Left renal cortex interstitium (tissue), 4 donors: ENCODE results near the gene SKAP2. TPM values are rescaled to one million over a fixed set of nuclear protein-coding genes. Genes with fewer than 3 reads are reported as not detected.

ENCODE experiments used
- DNase-seq, 4 donors: peaks; one replicate each; pipeline ENCODE4 v3.0.0-alpha.2; 2013; ENCODE audit warnings: low read depth in 4 of 4, low spot score in 2 of 4, missing footprints in 1 of 4
- polyA plus RNA-seq, 4 donors: library from polyadenylated mRNA; unstranded; fragments of 120-200 nt; gene quantifications; one replicate each; pipeline ENCODE4 v1.2.1, GENCODE V29; 2013; ENCODE audit not compliant: insufficient read length in 4 of 4

SKAP2 gene
- polyA plus RNA-seq, 4 donors, result 20.4 to 28.1 (median 25.6) TPM

DNA sequence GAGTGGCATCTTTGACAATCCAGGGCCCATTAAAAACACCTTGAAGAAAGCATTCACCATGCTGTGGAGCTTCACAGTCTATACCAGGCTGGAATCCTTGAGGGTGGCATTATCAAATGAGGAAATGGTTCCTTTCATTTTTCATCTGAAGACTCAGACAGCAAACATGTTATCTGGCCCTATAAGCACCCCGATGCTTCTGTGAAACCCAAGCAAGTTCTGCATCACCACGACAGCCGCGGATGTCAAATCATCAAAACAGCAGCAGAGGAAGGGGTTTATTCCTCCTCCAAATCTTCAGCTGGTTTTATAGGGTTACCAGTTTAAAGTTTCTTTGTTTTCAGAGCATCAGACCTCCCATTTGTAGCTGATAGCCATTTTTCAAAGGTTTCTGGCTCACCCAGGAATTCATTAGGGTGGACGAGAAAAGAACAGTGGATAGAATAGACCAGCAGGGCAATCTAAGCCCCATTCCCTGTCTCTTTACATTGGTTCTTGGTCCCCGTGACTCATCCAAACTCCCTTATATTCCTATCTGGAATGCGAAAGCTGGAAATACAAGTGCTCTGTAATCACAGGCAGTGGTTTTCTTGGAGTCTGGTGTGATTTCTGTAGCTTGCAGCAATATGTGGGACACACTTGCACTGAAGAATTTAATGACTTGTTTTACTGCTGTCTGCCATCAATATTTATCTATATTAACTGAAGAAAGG is 217.9 kb downstream of the SKAP2 start:
- DNase-seq, result no peak

DNA sequence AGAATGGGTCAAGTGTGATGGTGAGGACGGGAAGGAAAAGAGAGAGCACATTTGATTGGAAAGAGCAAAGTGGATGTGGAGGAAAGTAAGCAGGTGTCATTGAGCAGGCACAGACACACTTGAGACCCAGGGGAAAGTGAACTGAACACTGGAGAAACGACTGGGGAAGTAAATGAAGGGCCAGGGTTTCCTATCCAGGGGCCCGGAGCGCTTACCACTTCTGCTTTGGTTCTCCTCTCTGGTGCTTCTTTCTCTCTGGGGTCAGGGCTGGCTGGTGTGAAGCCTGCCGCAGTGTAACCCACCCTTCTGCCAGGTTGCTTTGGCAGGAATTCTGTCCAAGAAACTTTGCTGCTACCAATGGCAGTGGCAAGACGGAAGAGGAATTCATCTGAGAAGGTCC is 219.3 kb downstream of the SKAP2 start:
- no peak for DNase-seq

DNA sequence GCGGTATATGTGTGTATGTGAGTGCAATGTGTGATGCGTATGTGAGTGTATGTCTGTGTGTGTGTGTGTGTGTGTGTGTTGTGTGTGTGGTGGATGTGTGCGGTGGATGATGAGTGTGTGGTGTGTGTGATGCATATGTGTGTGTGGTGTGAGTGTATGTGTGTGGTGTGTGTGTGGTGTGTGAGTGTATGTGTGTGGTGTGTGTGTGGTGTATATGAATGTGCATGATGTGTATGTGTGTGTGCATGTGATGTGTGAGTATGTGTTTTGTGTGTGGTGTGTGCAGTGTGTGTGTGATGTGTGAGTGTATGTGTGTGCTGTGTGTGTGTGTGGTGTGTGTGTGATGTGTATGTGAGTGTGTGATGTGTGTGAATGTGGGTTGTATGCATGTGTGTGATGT is 222.0 kb downstream of the SKAP2 start:
- no peak for DNase-seq

DNA sequence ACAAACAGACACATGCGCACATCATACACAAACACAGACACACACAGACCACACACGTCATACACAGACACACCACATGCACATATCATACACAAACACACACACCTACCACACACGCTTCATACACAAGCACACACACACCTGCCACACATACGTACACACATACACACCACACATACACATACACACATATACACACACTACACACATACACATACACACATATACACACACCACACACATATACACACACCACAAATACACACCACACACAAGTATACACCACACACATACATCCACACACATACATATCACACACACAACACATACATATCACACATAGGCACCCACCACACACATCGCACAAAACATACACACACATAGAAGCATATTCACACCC is 224.7 kb downstream of the SKAP2 start:
- DNase-seq, result no peak

DNA sequence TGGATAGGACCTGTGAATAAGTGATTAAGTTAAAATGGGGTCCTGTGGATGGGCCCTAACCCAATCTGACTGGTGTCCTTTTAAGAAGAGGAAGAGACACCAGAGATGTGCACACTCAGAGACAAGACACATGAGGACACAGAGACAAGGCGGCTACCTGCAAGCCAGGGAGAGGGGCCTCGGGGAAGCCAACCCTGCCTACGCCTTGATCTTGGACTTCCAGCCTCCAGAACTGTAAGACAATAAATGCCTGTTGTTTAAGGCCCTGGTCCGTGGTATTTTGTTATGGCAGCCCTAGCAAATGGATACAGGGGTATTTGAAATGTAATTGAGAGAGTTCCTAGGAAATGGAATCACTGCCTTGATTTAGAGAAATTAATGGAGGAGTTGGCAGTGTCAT is 225.3 kb downstream of the SKAP2 start:
- DNase-seq, result no peak

DNA sequence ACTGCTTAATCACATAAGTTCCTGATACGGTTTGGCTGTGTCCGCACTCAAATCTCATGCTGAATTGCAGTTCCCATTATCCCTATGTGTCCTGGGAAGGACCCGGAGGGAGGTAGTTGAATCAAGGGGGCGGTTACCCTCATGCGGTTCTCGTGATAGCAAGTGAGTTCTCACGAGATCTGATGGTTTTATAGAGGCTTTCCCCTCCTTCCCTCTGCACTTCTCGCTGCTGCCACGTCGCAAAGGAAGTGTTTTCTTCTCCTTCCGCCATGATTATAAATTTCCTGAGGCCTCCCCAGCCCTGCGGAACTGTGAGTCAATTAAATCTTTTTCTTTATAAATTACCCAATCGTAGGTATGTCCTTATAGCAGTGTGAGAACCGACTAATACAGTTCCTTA is 226.2 kb downstream of the SKAP2 start:
- no peak for DNase-seq

DNA sequence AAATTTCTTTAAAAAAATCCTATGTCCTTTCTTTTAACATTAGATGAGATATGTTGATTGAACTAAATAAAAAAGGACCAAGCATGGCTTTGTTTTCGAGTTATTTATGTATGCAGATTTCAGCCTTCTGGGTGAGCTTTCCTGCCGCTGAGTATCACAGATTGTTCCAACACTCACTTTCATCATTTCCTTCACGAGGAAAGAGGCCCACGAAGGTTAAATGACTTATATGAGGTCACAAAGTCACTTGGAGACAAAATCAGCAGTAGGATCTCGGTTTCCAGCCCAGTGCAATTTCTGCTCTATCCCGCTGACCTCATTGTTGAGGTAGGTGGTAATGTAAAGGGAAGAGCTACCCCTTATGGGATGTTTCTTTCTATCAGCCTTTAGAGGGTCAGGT is 226.8 kb downstream of the SKAP2 start:
- no peak for DNase-seq

DNA sequence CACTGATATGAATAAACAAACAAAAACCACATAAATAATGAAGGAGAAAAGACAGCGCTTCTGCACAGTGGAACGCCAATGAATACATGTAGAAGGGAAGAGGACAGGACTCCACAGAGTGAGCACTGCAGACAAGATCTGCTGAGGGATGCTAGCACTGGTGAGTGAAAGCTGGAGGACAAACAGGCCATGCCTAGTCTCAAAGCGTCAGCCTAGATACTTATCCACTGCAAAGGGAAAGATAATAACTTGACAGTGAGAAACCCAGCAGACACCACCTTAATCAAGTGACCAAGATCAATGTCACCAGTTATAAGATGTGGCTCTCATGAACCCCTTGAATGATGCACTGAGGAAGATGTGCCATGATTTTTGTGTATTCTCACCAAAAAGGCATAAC is 227.6 kb downstream of the SKAP2 start:
- no peak for DNase-seq

DNA sequence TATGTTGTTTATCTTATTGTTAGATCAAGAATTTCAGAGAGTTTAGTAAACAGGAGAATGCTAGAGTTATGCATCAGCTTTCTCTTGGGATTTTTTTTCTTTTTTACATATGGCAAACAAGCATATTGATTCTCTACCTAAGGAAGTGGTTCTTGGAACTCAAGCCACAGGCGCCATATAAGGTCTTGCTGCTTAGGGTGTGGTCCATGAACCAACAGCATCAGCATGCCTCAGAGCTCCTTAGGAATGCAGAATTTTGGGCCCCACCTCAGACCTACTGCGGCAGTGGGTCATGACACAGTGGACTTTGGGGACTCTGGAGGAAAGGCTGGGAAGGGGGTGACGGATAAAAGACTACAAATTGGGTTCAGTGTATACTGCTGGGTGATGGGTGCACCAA is 230.8 kb downstream of the SKAP2 start:
- DNase-seq, result no peak

DNA sequence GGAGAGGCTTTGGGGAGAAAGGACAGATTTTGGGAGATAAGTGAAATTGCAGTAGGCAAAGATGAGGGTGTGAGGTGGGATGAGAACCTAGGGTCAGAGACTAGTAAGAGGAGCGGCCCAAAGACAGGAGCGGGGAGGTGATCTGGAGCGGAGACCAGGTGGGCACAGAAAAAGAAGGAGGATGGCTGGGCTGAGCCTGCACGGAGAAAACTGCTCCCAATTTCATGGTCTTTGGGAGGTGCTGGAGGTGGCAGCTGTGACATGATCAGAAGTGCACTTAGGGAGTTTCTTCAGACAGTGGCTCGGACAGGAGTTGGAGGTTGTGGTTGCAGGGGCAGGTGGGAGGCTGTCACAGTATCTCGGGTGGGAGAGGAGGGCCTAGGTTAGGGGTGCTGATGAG is 232.8 kb downstream of the SKAP2 start:
- DNase-seq, result no peak

DNA sequence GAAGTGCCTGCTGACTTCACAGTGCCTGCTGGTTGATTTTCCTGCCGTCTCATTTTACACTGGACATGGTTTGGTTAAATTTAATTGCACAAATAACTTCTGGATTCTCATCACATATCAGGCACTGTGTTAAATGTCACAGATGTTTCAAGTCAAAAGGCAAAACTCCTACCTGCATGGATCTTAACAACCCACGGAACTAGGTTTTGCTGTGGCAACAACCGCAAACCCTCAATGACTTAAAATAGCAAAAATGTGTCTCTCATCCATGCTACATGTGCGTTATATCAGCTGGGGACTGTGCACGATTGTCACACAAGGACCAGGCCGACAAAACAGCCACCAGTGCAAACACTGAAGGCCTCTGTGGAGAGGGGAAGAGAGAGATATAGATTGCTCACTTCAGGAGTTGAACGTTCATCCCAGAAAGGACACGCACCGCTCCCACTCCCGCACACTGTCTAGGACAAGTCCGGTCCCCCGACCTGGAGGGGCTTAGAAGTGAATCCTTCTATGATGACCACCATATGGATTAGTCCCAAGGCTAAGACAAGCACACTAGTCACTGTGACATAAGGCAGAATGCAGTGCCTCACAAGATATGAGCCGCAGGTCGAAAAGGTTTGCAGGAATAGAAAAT is 233.3 kb downstream of the SKAP2 start:
- DNase-seq, result no peak

DNA sequence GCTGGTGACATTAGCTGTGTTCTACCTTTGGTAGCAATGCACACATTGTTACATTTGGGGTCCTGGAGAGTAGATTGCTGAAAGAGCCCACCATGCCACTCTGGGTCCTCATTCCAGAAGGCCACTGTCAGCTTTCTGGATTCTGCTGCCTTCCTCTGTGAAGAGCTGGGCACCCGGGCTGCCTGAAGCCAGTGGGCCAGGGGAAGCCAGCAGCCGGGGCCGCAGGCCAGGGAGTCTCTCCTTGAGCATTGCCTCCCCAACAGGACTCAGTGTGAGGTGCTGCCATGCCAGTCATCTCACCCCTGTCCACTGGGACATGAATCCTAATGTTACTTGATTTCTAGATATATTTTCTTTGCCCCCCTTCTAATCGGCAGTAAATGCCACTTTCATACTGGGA is 234.0 kb downstream of the SKAP2 start:
- DNase-seq, result no peak

DNA sequence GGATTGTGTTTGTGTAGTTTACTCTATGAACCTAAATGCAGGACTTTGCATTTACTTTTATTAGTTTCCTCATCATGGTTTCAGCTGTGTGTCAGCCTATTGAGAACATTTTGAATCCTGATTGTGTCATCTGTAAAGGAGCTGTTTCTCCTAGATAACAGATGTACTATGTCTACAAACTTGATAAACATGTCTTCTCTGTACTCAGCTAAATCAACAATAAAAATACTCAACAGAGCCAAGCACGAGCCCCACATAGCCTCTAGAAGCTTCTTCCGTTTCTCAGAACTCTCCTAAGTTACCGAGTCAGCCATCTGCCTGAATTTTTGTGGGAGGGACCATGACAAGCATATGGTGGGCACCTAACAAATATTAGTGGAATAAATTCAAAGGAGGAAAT is 234.7 kb downstream of the SKAP2 start:
- DNase-seq, result no peak

DNA sequence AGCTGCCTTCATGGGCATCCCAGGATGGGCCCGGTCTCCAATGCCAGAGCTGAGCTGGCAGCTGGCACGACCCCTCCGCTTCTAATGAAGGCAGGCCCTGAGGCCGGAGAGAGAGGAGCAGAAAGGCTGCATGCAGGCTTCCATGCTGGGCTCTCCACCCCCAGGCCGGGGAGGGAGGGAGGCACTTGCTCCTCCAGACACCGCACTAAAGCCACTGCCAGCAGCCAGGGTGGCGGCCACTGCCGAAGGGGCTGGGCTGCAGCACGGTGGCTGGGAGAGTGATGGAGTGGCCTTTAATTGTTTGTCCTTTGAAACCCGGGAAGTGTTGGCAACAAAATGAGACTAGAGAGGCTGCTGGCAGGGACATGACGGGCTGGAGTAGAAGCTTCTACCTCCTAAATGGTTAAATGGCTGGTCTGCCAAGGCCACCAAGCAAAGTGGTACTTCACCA is 236.5 kb downstream of the SKAP2 start:
- no peak for DNase-seq

DNA sequence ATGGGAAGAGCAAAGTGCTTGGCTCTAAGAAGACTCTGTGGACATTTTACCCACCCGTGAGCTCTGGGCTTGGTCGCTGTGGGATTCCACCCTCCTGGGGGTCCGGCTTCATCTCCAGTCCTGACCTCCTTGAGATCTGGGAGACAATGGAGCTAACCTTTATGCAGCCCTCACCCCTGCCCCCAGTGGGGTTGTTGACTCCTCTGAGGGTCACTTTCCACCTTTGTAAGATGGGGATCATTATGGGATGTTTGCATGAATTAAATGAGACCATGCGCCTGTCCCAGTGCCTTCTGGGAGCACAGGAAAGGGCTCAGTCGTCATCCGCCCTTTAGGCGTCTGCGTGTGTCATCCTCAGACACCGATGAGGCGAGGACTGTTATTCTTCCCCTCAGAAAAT is 237.2 kb downstream of the SKAP2 start:
- no peak for DNase-seq

DNA sequence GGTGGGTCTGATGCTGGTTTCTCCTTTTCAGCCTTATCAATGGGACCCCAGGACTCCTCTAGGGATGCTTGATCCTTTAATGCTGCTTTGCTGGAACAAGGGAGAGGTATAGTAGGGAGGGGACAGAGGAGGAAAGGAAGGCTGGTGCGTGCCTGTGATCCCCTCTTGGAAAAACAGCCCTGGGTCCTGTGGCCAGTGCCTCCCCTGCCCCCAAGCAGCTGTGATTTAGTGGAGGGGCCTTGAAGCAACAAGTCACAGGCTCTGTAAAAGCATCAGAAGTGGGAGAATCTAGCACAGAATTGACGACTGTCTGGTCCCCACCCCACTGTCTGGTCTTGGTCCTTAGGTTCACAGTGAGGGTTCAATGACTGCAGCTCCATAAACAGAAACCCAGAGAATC is 237.7 kb downstream of the SKAP2 start:
- no peak for DNase-seq

DNA sequence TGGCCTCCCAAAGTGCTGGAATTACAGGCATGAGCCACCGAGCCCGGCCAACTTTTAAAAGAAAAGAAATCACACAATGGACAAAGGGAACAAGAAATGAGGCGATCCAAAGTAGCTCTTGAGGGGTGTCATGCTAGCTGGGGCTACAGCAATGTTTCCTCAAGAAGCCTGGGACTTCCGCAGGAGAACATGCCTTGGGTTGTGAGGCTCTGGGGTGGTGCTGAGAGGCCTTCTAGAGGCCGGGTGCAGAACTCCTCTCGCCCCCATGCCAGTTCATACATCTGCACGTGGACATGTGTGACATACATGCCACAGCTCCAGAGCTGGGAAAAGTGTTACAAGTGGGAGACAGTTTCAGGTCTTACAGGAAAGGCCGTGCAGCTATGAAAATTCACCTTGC is 238.2 kb downstream of the SKAP2 start:
- DNase-seq, result no peak

DNA sequence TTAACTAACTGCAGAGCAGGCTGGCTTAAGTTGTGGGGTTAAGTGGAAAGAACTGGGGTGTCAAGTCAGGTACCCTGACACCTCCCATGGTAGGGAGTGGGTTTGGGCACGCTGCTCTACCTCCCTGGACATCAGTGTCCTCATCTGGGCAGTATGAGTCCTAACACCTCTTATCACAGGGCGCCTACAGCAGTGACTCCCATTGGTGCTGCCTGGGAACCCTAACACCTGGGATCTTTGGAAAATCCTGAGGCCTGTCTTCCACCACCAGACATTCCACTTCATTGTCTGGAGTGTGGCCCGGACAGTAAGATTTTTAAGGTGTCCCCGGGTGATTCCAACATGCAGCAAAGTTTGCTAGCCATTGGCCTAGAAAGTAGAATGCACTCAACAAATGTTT is 239.1 kb downstream of the SKAP2 start:
- no peak for DNase-seq

DNA sequence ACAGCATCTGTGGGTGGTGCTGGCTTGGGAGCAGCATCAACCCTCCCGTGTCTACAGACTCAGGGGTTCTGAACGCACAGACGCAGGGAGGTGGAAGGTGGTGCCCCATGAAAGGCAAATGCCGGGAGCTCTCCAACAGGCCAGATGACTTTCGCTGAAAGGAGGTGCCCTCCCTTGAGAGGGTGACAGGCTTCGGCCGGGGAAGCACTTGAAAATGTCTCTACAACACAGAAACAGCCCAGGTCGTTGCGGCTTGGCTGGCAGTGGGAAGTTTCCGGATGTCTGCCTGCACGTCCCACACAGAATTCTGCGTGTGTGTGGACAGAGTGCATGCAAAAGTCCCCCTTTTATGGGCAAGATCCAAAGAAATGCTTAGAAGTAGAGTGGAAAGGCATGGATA is 239.6 kb downstream of the SKAP2 start:
- DNase-seq, result no peak

DNA sequence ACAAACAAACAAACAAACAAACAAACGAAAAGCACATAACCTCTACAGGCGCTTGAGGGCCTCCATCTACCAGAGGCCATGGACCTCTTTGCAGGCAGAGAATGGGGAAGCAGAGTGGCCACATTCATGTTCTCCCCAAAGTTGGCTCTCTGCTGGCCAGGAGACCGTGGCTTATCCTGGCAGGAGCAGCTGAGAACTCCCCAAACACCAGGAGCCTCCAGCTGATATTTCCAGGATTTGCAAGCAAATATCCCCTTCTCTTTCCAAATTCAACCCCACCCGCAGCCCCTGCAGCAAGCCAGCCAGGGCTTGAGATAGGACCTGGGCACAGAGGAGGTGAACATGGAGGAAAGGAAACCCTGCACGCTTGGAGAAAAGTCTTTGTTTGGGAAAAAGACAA is 240.0 kb downstream of the SKAP2 start:
- no peak for DNase-seq

DNA sequence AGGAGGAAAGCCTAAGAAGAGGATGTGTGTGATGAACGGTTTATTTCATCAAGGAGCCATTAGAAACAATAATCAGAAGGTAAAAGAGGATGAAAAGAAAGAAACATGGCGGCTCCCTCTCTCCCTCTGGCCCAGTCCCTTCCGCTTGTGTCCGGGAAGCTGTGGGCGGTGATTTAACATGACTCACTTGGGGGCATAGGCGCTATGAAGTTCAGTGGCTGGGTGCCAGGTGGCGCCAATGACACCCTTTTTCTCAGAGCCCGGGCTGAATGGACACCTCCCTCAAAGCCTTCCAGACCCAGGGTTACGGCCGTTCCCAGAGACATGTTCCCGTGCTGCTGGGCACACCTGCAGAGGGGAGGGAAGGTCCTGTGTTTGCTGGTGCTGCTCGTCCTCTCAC is 244.0 kb downstream of the SKAP2 start:
- no peak for DNase-seq

DNA sequence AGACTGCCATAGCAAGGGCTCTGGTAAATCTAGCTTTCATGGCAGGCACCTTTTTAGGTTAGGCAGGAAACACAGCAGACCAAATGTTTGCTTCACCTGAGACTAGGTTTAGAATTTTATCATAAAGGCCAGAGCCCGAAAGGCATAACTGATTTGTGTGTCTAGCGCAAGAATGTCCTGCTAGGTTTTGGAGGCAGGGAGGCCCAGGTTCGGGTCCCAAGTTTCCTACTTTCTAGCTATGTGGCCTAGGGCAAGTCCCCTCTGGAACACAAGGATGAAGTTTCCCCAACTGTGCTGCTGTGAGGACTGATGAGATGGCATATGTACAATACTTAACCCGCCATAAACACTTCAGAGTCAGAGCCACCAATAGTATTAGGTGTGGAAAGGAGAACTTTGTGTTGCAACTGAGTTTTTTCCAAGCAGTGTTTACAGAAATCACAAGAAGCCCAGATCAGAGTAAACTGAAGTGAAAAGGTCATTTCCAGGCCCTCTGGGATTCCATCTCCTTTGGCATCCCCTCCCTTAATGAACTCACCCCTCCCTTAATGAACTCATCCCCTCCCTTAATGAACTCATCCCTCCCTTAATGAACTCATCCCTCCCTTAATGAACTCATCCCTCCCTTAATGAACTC is 244.9 kb downstream of the SKAP2 start:
- DNase-seq, result no peak
